NCI-H1048 (cell line): ENCODE measurements around the gene TOR2A.

Source experiments
- DNase-seq: peaks from one replicate; lab custom pipeline; 2025; lab: John Stamatoyannopoulos, UW

Gene TOR2A

GRCh38 chr9:127742435-127743088 lies 7.5 kb upstream of the TOR2A start:
- peak; percentile 21 for DNase-seq

DNA sequence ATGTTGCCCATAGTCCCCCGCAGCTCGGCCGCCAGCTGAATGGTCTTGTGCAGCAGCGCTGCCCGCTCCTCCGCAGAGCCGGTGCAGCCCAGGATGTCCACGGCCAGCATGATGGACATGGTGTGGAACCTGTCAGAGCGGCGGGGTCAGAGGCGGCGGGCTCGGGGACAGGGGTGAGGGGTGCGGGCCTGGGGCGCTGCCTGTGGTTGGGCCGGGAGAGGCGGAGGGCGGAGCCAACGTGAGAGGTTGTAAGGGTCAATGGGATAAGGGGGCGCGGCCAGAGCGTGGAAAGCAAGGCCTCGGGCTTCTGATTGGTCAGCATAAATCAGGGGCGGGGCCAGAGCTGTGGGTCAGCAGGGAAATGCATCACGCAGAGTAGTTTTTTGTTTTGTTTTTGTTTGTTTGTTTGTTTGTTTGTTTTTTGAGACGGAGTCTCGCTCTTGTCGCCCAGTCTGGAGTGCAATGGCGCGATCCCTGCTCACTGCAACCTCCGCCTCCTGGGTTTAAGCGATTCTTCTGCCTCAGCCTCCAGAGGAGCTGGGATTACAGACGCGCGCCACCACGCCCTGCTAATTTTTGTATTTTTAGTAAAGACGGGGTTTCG lies 6.8 kb upstream of the TOR2A start:
- no peak for DNase-seq

- DNase-seq, result no peak
Observed at GRCh38 chr9:127739614-127740330, 4.7 kb upstream of the TOR2A start.

DNA sequence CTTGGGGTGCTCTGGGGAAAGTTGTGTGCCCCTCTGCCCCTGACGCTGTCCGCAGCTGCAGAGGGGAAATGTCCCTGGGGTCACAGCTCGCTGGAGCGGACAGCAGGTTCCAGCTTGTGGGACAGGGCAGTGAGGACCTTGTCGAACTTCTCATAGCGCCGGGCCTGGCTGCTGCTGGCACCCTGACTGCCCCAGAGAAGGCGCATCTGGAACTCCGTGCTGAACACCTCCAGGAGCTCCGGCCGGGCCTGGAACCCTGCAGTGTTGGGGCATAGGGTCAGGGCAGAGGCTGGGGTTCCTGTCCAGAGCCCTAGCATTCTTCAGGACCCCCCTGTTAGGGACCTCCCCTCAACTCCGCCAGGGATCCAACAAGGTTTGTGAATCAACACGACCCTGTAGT lies 3.6 kb upstream of the TOR2A start:
- no peak for DNase-seq

- no peak for DNase-seq
Observed at GRCh38 chr9:127735530-127736185, 564 bp upstream of the TOR2A start.

- no peak for DNase-seq
Observed at GRCh38 chr9:127734247-127734746, 797 bp downstream of the TOR2A start.

DNA sequence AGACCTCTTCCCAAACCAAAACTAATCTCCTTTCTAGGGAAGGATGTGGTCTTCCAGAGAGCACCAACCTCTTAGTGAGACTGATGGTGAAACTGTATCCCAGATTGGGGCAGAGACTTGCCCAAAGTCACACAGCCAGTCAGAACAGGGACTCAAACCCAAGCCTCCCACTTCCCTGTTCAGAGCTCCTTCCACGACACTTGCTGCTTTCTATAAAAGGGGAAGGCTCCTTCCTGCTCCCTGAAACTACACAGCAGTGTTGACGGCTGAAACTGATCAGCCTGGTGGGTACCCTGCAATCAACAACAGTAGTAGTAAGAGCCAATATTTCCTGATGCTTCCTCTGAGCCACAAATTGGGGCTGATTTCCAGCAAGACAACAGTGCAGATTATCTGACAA lies 1.5 kb downstream of the TOR2A start:
- no peak for DNase-seq

DNA sequence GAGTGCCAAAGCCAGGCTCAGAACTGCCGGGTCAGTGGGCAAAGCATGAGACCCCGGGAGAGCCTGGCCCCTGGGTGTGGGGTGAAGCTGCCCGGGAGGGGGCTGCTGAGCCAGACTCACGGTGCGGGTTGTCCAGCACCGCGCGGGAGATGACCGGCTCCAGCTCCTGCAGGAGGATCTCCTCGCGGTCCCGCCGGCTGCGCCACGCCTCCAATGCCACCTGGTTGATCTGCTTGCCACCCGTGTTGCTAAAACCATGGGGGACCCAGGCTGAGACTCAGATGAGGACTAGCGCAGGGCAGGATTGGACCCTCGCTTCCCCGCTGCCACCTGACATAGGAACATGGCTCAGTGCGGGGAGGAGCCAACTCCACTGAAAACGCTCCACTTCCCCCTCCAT lies 2.6 kb downstream of the TOR2A start:
- no peak for DNase-seq

DNA sequence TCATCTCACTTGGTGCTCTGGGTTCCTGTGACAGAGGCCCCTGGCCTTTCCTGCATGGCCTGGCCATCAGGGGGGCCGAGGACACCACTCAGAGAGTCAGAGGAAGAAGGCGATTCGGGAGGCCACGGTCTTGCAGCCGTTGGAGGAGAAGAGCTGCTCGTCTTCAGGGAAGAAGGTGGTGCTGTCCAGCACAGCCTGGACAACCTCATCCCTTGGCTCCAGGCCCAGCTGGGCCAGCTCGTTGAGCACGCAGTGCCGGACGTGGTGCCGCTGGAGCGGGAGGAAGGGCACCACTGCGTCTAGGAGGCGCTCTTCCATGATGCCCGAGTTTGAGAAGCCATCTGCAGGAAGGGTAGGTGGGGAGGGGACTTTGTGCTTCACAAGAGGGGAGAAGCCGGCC lies 3.2 kb downstream of the TOR2A start:
- no peak for DNase-seq

- no peak for DNase-seq
Observed at GRCh38 chr9:127730799-127731410, 4.2 kb downstream of the TOR2A start.

DNA sequence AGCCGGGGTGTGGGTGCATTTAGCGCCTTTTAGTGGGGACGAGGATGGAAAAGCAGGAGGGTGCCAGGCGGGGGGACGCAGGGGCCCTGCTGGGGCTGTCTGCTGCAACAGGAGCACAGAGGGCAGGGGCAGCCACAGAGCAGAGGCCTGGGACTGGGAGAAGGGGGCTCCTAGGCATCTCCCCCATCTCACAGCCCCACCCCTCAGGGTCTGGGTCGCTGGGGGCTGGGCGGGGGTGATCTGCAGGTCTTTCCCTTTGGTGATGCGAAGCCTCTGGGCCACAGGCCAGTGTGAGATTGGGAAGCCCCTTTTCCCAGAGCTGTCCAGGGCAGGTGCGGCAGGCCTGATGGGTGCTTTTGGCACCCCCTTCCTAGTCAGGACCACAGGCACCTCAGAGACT lies 4.8 kb downstream of the TOR2A start:
- no peak for DNase-seq

DNA sequence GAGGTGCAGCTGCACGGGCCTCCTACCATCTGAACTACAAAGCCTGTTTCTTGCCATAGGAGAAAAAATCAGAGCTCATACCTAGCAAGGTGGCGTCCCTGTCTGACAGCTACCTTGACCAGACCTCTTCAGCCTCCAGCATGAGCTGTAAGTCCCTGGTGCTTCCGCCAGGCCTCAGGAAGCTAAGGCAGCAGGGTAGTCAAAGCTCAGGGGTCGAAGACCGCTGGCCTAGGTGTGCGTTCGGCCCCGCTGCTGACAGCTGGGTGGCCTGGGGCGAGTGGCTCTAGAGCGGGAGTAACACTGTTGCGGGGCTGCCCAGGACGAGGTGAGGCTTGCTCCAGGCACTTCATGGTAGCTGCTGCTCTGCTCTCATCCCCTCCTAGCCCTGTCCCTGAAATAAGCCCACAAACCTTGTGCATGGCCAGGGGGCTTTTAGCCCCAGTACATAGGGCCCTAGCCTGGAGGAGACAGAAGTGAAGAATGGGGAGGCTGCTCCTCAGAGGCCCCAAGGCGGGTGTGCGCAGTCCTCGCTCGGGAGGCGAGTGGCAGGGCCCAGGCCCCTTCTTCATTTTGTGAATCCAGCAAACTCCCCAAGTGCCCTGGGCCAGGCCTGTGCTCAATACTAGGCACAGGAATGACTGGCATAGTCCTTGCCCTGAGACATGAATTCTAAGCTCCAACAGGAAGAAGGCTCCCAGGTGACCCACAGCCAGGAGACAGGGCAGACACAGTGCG lies 5.4 kb downstream of the TOR2A start:
- no peak for DNase-seq

- no peak for DNase-seq
Observed at GRCh38 chr9:127728808-127729207, 6.3 kb downstream of the TOR2A start.

DNA sequence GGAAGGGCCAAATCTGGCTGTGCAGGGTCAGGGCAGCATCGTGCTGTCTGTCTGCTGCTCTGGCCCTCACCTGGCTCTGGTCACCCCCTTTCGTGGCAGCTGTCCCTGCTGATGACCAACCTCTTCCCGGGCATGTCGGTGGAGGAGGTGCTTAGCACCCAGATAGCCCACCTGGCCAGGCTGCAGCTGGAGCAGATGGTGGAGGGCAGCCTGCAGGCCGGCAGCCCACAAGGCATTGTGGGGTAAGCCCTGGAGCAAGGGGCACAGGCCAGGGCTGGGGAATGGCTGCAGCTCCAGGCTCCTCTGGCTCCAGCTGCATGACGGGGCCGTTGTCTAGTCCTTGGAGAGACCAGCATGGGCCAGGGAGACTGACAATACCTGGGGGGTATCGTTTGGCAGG lies 8.2 kb downstream of the TOR2A start:
- no peak for DNase-seq

GRCh38 chr9:127724012-127724411 lies 11.1 kb downstream of the TOR2A start:
- no peak for DNase-seq

DNA sequence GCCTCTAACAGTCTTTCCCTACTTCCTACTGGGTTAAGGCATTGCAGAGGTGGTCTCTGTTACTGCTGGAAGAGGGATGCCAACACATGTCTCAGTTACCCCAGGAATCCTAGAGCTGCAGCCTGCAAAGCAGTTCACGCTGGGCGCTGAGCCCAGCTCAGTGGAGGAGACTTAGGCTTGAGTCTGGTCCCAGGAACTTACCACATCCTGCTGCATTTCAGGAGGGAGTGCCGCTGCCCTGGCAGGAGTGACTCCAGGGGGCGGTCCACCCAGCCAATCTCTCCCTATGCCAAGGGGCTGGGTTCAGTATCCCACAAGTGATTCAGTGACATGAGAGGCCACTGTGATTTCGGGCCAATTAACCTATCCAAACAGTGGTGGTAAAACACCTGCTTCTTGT lies 11.7 kb downstream of the TOR2A start:
- DNase-seq, result no peak

DNA sequence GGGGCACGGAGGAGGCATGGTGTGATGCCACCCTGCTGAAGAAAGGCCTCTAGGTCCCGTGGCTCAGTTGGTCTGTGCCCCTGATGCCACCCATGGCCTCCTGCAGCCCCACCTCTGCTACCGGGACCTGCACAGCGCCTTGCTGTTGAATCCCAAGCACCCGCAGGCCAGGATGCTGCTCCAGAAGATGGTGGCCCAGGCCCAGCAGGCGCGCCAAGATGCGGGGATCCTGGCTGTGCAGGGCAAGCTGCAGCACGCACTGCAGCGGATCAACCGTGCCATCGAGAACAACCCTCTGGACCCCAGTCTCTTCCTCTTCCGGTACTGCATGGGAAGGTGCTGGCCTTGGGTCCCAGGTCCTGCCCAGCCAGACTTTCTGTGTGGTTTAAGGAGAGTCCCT lies 12.1 kb downstream of the TOR2A start:
- no peak for DNase-seq

DNA sequence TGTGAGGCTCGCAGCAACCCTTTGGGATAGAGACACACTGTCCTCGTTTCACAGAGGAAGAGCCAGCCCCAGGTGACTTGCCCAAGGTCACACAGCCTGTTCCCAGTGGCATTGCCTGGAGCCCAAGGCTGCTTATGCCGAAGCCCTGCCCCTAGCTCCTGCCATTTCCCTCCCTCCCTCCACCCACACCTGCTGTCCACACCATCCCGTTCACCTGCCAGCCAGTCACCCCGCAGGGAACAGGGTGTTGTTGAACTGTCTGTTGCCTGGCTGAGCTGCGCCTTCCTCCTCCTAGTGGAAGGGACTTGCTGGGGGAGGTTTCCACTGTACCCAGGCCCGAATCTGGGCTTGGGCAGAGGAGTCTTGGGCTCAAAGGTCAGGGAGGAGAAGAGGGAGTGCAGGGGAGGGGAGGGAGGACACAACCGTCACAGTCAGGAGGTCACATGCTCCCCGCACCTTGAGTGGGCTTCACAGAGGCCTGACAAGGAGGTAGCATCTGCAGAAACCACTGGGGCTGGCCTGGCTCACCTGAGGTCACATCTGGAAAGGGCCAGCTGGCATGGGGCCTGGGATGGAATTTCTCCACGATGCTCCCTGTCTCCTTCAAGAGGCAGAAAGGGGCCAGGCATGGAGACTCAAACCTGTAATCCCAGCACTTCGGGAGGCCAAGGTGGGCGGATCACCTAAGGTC lies 12.9 kb downstream of the TOR2A start:
- DNase-seq, result no peak

DNA sequence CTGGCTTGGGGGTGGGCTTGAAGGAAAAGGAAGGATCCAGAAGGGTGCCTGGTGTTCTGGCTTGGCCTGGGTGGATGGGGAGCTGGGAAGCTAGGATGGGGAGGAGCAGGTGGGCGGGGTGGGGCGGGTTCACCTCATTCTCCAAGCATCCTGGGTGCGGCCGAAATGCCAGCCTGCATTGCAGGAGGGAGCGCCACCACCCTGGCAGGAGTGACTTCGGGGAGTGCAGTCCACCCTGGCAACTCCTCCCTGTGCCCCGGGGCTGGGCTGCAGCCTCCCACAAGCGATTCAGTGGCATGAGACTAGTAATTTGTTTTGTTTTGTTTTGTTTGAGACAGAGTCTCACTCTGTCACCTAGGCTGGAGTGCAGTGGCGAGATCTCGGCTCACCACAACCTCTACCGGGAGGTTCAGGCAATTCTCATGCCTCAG lies 13.7 kb downstream of the TOR2A start:
- DNase-seq, result no peak

DNA sequence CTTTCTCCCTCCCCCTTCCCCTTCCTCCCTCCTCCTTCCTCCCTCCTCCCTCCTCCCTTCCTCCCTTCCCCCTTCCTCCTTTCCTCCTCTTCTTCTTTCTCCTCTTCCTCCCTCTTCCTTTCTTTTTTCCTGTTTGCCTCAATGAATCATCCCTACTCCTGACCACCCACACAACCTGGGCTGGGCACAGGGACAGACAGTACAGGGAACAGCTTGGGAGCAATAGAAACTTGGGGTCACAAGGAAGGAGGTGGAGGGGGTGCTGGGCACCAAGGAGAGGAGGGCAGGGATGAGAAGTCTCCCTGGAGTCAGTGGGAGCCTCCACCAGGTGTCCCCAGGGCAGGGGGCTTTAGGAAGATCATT lies 14.2 kb downstream of the TOR2A start:
- no peak for DNase-seq
